Epithelial cell of proximal tubule (primary cell): Measurements from ENCODE around the gene ZNF25. TPM values are rescaled to one million over a fixed set of nuclear protein-coding genes. Genes with fewer than 3 reads are reported as not detected.
A peak's percentile ranks its signal among the peaks of the same experiment; 100 is the strongest.
"Not testable (repeated sequence)": the region's sequence is repeated elsewhere in the genome, so short reads cannot be mapped to it uniquely, and the experiment has no call there.

Source experiments
- DNase-seq: peaks from one replicate; pipeline ENCODE4 v3.0.0-alpha.2; 2011; ENCODE audit warnings: low read depth
- H3K4me3 ChIP-seq: 2 replicates; pipeline ENCODE4 v1.5.1; 2011; ENCODE audit warnings: low read depth, mild to moderate bottlenecking, low read length
- CTCF ChIP-seq: conservative IDR thresholded peaks from 2 replicates; pipeline ENCODE4 v1.5.1; 2012; ENCODE audit warnings: low read depth, mild to moderate bottlenecking, low read length
- total RNA-seq: library from RNA; depleted of rRNA; stranded (reverse); fragments of >200 nt; gene quantifications from 2 replicates; pipeline ENCODE4 v1.2.3, GENCODE V29; 2015

The ZNF25 gene
- total RNA-seq = 1.4 and 2.5 TPM in 2 replicates

DNA sequence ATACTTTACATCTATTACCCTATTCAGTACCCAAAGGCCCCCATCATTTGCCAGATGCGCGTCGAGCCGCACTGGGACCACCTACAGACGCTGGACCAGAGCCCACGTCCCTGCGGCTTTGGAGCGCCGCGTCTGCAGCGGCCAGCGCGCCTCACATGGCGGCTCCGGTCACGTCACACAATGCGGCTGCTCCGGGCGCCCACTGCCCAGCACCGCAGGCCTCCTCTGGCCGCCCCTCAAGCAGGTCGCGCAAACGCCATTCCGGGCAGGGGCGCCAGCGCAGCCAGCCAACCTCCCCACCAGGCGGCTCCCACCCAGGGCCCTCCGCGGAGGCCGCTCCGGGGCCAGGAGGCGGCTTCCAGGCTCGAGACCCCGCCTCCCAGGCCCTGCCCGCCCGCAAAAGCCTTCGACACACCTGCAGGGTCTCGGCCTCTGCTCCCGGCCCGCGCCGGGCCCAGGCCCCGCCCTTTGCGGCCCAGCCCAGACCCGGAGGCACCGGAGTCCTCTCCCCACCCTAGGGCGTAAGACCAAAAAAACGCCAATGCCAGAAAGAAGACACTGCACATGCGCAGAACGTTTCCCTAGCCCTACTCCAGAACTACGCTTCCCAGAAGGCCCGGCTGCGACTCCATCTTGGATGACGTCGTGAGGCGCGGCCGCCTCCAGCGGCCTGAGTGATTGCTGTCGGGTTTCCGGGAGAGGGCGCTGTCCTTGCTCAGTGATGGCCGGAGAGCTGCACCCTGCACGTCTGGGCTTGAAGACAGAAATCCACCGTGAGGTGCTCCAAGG, at the start of gene ZNF25:
TSS of gene ZNF25 (minus strand) at position 557 of the 789 bp plus-strand sequence. CDS start 4,925 bp downstream, outside the sequence.
- peak; percentile 91 for DNase-seq
- TF ChIP-seq CTCF = peak; percentile 97
- H3K4me3 ChIP-seq = peak within 1 kb of the TSS; percentile 83

DNA sequence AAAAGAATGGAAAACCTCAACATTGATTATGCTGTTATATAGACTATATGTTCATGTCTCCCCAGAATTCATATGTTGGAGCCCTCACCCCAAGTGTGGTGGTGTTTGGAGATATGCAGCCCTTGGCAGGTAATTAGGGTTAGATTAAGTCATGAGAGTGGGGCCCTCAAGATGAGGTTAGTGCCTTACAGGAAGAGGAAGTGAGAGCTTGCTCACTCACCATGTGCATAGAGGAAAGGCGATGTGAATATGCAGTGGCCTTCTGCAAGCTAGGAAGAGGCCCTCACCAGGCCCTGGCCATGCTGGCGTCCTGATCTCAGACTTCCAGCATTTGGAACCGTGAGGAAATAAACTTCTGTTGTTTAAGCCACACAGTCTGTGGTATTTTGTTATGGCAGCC, 48.8 kb upstream of the ZNF25 start:
- TF ChIP-seq CTCF = no peak
- DNase-seq = no peak
- H3K4me3 ChIP-seq = no peak overlapping the region

DNA sequence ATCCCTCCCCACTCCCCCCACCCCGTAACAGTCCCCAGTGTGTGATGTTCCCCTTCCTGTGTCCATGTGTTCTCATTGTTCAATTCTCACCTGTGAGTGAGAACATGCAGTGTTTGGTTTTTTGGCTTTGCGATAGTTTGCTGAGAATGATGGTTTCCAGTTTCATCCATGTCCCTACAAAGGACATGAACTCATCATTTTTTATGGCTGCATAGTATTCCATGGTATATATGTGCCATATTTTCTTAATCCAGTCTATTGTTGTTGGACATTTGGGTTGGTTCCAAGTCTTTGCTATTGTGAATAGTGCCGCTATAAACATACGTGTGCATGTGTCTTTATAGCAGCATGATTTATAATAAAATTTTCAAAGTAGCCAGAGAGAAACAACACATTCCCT, 42.7 kb upstream of the ZNF25 start:
- not testable (repeated sequence) for DNase-seq, H3K4me3 ChIP-seq

- TF ChIP-seq CTCF = no peak
- H3K4me3 ChIP-seq = no peak overlapping the region
- DNase-seq = no peak
These were observed 39.9 kb upstream of the ZNF25 start for GRCh38 chr10:38016354-38016753.

DNA sequence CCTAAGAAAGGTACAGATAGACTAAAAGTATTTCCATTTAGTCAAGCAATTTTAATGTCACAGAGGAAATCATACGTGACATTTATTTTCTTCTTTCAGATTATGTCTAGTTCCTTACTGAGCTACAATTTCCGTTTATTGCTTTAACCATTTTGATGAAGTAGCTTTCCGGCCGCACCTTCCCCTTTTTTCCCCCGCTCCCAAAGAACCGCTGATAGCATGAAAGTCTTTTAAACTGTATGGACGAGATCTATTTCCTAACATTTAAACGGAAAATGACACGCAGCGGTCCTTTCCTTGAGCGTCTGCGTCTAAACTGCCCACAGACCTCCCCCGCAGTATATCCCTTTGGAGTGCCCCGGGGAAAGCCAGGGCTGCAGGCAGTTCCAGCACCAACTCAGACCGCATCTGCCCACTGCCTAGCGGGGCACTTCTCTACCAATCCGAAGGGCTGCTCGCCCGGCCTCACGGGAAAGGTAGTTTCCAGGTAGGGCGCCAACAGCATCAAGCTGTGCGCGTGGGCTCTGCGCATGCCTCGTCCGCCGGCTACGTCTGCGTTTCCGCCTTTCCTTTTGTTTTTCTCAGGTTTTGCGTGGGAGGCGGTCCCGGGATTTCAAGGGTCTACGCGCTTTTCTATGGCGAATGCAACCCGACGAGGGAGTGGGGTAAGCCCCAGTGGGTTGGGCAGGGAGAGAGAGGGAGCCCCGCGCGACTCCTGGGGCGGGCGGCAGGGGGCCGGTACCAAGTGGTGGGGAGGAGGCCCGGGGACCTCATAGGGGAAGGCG, 33.9 kb upstream of the ZNF25 start, which contains the start of gene ZNF33A:
TSS of gene ZNF33A (plus strand) at position 557 of the 785 bp plus-strand sequence. CDS start 1,667 bp downstream, outside the sequence.
- TF ChIP-seq CTCF = no peak
- peak within 1 kb of the TSS; percentile 82 for H3K4me3 ChIP-seq
- peak; percentile 69 for DNase-seq

DNA sequence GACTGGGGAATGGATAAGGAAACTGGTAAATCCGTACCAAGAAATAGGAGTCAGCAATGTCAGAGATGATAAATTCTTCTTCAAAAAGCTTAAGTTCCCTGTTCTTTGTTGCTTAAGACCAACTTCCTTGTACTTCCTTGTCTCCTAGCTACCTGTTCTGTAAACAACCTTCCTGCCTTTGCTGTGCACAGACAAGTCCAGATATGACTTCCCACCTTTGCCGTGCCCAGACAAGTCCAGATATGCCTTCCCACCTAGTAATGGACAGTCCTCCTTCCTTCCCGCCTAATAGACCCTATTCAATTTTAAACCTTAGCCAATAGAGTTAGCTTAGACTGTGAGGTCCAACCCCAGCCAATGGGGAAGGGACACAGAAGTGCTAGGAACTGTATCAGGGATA, 31.5 kb upstream of the ZNF25 start:
- no peak for DNase-seq
- no peak for TF ChIP-seq CTCF
- no peak overlapping the region for H3K4me3 ChIP-seq

DNA sequence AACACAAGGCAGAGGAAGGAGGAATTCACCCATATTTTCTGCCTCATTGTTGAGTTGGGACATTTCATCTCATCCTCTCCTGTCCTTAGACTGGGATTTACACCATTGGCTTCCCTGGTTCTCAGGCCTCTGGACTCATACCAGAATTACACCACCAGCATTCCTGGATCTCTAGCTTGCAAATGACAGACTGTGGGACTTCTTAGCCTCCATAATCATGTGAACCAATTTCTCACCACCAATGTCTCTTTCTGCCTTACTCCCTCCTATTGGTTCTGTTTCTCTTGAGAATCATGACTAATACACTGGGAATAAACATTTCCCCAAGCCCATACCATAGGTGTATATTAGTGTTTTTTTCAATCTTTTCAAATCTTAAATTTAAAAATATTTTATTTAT, 31.1 kb upstream of the ZNF25 start:
- no peak for TF ChIP-seq CTCF
- DNase-seq = no peak
- no peak overlapping the region for H3K4me3 ChIP-seq
